K562 (cell line): ENCODE measurements around the gene TEX14. TPM values are rescaled to one million over a fixed set of nuclear protein-coding genes. Genes with fewer than 3 reads are reported as not detected.

Experiments used
- ATAC-seq: fragments of 200-7000 bp; cut with Tn5 transposase; 3 replicates; pipeline ENCODE4 v1.9.1; 2020; ENCODE audit warnings: moderate library complexity
- BruUV-seq: library from RNA; stranded (reverse); fragments of 400-500 nt; replicated peaks from 2 replicates; lab custom pipeline; 2021; lab: Mats Ljungman, UMichigan
- CTCF ChIA-PET: fragments of 300-600 bp; formaldehyde crosslinking; extraction: SDS; loops from one replicate; lab custom pipeline; 2021; ENCODE audit warnings: low intra/inter-chr PET ratio; lab: Yijun Ruan, JAX
- POLR2A ChIA-PET: fragments of 300-600, 350-650 bp; sonication (Branson Sonifier 250); formaldehyde crosslinking; extraction: SDS; loops from one replicate; lab custom pipeline; 2021; ENCODE audit warnings: antibody characterized with exemption, inconsistent platforms; lab: Yijun Ruan, JAX
- DNase-seq, 4 experiments: peaks; one replicate each; pipeline versions ENCODE4 v3.0.0 to v3.0.0-alpha.2; 2011 to 2018; ENCODE audit warnings: low spot score in 3 of 4, mixed read lengths in 3 of 4; ENCODE audit errors: extremely low read depth in 1 of 4
- FAIRE-seq: peaks from 2 replicates; lab custom pipeline; 2011; peaks lifted over from hg19 to GRCh38; lab: Jason Lieb, UNC
- H2AFZ ChIP-seq: 2 replicates; pipeline ENCODE4 v1.6.0; 2011; ENCODE audit warnings: low read depth, low read length, control low read depth, inconsistent platforms
- H3K27ac ChIP-seq: fragments of 200-600 bp; 3 replicates; pipeline ENCODE4 v1.8.0; 2011; ENCODE audit warnings: low read depth, mild to moderate bottlenecking, control low read depth, inconsistent platforms, low read length, moderate library complexity, mixed read lengths; ENCODE audit errors: extremely low read depth
- H3K27me3 ChIP-seq, 2 experiments: fragments of 300-600 bp in 1 of 2; 2 replicates in 1 of 2; 3 replicates in 1 of 2; pipeline versions ENCODE4 v1.6.0 to v1.8.0; 2011; ENCODE audit warnings: inconsistent platforms in 2 of 2, low read length in 2 of 2, mild to moderate bottlenecking in 1 of 2, mixed read lengths in 1 of 2, moderate library complexity in 1 of 2; ENCODE audit not compliant: control insufficient read depth in 2 of 2, insufficient read depth in 2 of 2
- H3K36me3 ChIP-seq: fragments of 300-600 bp; 3 replicates; pipeline ENCODE4 v1.8.0; 2011; ENCODE audit warnings: mild to moderate bottlenecking, low read length, inconsistent platforms; ENCODE audit not compliant: control insufficient read depth, insufficient read depth
- H3K4me1 ChIP-seq, 2 experiments: fragments of 200-600 bp in 1 of 2; replicated peaks in 1 of 2; 2 replicates in 1 of 2; 3 replicates in 1 of 2; pipeline versions ENCODE4 v1.5.1 to v1.8.0; 2011; ENCODE audit warnings: inconsistent platforms in 2 of 2, low read length in 2 of 2, mild to moderate bottlenecking in 1 of 2, mixed read lengths in 1 of 2, moderate library complexity in 1 of 2; ENCODE audit not compliant: control insufficient read depth in 2 of 2, insufficient read depth in 2 of 2
- H3K4me2 ChIP-seq: 2 replicates; pipeline ENCODE4 v1.6.1; 2011; ENCODE audit warnings: low read length, control low read depth, inconsistent platforms, mixed read lengths; ENCODE audit not compliant: insufficient read depth
- H3K4me3 ChIP-seq: fragments of 200-600 bp; sonication (generic), shearing (Covaris generic); 2 replicates; pipeline ENCODE4 v1.5.1; 2016; ENCODE audit warnings: control low read depth, inconsistent platforms
- H3K79me2 ChIP-seq: fragments of 200-600 bp; 3 replicates; pipeline ENCODE4 v1.8.0; 2011; ENCODE audit warnings: low read length, inconsistent platforms; ENCODE audit not compliant: control insufficient read depth, insufficient read depth
- H3K9ac ChIP-seq, 2 experiments: 2 replicates each; pipeline versions ENCODE4 v1.6.0 to v1.6.1; 2011; ENCODE audit warnings: low read depth in 2 of 2, low read length in 2 of 2, control low read depth in 1 of 2, inconsistent platforms in 1 of 2, mild to moderate bottlenecking in 1 of 2, mixed read lengths in 1 of 2; ENCODE audit not compliant: insufficient read depth in 1 of 2
- H3K9me1 ChIP-seq: one replicate; pipeline ENCODE4 v1.6.0; 2011; ENCODE audit warnings: inconsistent platforms, mild to moderate bottlenecking, low read length, moderate library complexity; ENCODE audit not compliant: control insufficient read depth, insufficient read depth
- H3K9me3 ChIP-seq: replicated peaks from 2 replicates; pipeline ENCODE4 v1.5.1; 2011; ENCODE audit warnings: low read depth, low read length, inconsistent platforms; ENCODE audit not compliant: control insufficient read depth, insufficient read depth
- H4K20me1 ChIP-seq: replicated peaks from 2 replicates; pipeline ENCODE4 v1.6.1; 2011; ENCODE audit warnings: low read length, inconsistent platforms, mixed read lengths; ENCODE audit not compliant: control insufficient read depth, insufficient read depth
- CAMTA2 ChIP-seq: fragments of 250-450 bp; sonication (Bioruptor Pico); conservative IDR thresholded peaks from 2 replicates; pipeline ENCODE4 v1.5.1; 2022
- ELK1 ChIP-seq: sonication (generic); formaldehyde crosslinking; IDR thresholded peaks from 2 replicates; pipeline ENCODE4 v1.8.1; 2022; ENCODE audit warnings: missing genetic modification reagents
- PML ChIP-seq: IDR thresholded peaks from 2 replicates; pipeline ENCODE4 v1.6.1; 2012; ENCODE audit warnings: low read length, inconsistent platforms
- PTBP1 ChIP-seq: fragments of 200-400 bp; formaldehyde crosslinking; IDR thresholded peaks from 2 replicates; pipeline ENCODE4 v1.6.1; 2017; ENCODE audit warnings: low read depth, low read length
- THRB ChIP-seq: fragments of 450-650 bp; formaldehyde crosslinking; conservative IDR thresholded peaks from 2 replicates; pipeline ENCODE4 v1.4.0; 2022; ENCODE audit warnings: mild to moderate bottlenecking, missing genetic modification characterization
- ZBTB11 ChIP-seq, 3 experiments: fragments of 200-800 bp in 1 of 3; fragments of 250-450 bp in 1 of 3; fragments of 450-650 bp in 1 of 3; sonication (Bioruptor Pico) in 1 of 3; sonication (Bioruptor generic) in 1 of 3; formaldehyde crosslinking in 1 of 3; IDR thresholded peaks; 2 replicates each; pipeline versions ENCODE4 v1.6.1 to v1.8.0; 2016 to 2022; ENCODE audit warnings: mild to moderate bottlenecking in 2 of 3, missing genetic modification characterization in 2 of 3, missing compliant biosample characterization in 1 of 3, moderate library complexity in 1 of 3
- ZBTB7A ChIP-seq: IDR thresholded peaks from 2 replicates; pipeline ENCODE4 v1.6.1; 2011; ENCODE audit warnings: low read depth, mild to moderate bottlenecking, low read length, moderate library complexity, borderline replicate concordance; ENCODE audit not compliant: control insufficient read depth
- ZNF316 ChIP-seq: fragments of 450-650 bp; IDR thresholded peaks from 2 replicates; pipeline ENCODE4 v1.6.1; 2016
- ZNF696 ChIP-seq: fragments of 250-450 bp; sonication (Bioruptor Pico); conservative IDR thresholded peaks from 2 replicates; pipeline ENCODE4 v1.4.0; 2020; ENCODE audit warnings: mild to moderate bottlenecking, moderate library complexity
- ZNF75A ChIP-seq: fragments of 450-650 bp; formaldehyde crosslinking; IDR thresholded peaks from 2 replicates; pipeline ENCODE4 v1.4.0; 2020; ENCODE audit warnings: mild to moderate bottlenecking
- WGBS: fragments of 100-300 bp; shearing (Covaris generic); methylation state at CpG from one replicate; pipeline ENCODE4 v1.1.6; 2016; ENCODE audit warnings: low coverage, mixed read lengths; ENCODE audit not compliant: insufficient coverage; ENCODE audit errors: missing lambda C conversion rate; 5-methylcytosine and 5-hydroxymethylcytosine counted together
- in situ Hi-C: fragments of 300-500 bp; cut with MboI; formaldehyde crosslinking; loops from 4 replicates; pipeline ENCODE4 v1.15.0; 2018; ENCODE audit warnings: inconsistent platforms, mixed read lengths
- intact Hi-C: fragments of 100-400 bp; cut with micrococcal nuclease; formaldehyde crosslinking; loops from 2 replicates; pipeline ENCODE4 v1.14.2; 2022
- polyA plus RNA-seq, 8 experiments: library from polyadenylated mRNA; depleted of rRNA in 4 of 8; stranded (reverse) in 5 of 8; unstranded in 3 of 8; fragments of >200 nt; fragmentation: Nextera tagmentation in 2 of 8; fragmentation: Illumina TruSeq in 1 of 8; extraction: Ambion mirVana in 2 of 8; extraction: Trizol in 1 of 8; gene quantifications; 2 replicates each; pipeline versions ENCODE4 v1.2.1 to v1.2.3, GENCODE V29; 2011 to 2014; ENCODE audit warnings: inconsistent platforms in 1 of 8, missing spikeins in 1 of 8
- total RNA-seq, 7 experiments: library from RNA; depleted of rRNA in 6 of 7; stranded (reverse); fragments of >200 nt in 6 of 7; fragmentation: Illumina TruSeq in 2 of 7; extraction: Trizol in 2 of 7; gene quantifications; 2 replicates each; pipeline versions ENCODE4 v1.2.1 to v1.2.3, GENCODE V29; 2011 to 2021; ENCODE audit warnings: low replicate concordance in 1 of 7

Gene TEX14
- total and polyA plus RNA-seq, 9 of the 15 experiments (the other 6 are each of a cell fraction or from before 2014, with no cell fraction given): 0.05 to 0.12 (median 0.09) TPM; not detected in 1

GRCh38 chr17:58564243-58564642 is 127.6 kb downstream of the TEX14 start:
- no peak overlapping the region for H2AFZ ChIP-seq
- H3K4me3 ChIP-seq: no peak overlapping the region
- no peaks in the 10 kb centered on the region for H3K79me2 ChIP-seq
- H3K9me3 ChIP-seq: no peaks in the 10 kb centered on the region
- TF ChIP-seq ZNF696 (CRISPR knock-in tag) (no peak), ELK1 (CRISPR knock-in tag) (no peak), THRB (no peak), ZNF316 (0 out of 2 replicates have a peak, but pooled peaks have one; percentile 23), CAMTA2 (CRISPR knock-in tag) (no peak), ZBTB7A (no peak), ZBTB11 (CRISPR knock-in tag; IDR thresholded peaks at IDR 0.05) (0 out of 6 replicates have a peak, but pooled peaks of 1 of the 3 experiments have one; percentile 51), ZNF75A (CRISPR knock-in tag) (no peak), PML (no peak), PTBP1 (no peak)
- H3K4me1 ChIP-seq: no peaks in the 10 kb centered on the region
- ChIA-PET CTCF (no interaction called here), POLR2A (no interaction called here)
- H3K36me3 ChIP-seq: no peaks in the 10 kb centered on the region
- H3K27ac ChIP-seq: no peak overlapping the region
- H3K27me3 ChIP-seq: peaks cover 2 to 6% of the 10 kb centered on the region in 2 experiments; a peak in 3 of 5 replicates
- no peaks in the 10 kb centered on the region for H4K20me1 ChIP-seq
- H3K9me1 ChIP-seq: no peaks in the 10 kb centered on the region
- H3K4me2 ChIP-seq: no peak overlapping the region
- no peak overlapping the region for H3K9ac ChIP-seq
- no TSS peak for BruUV-seq
- FAIRE-seq: no peak
- in situ Hi-C loops: no loop called here
- intact Hi-C loops: no loop called here
- WGBS: 0% methylated on average over 2 of the region's 2 CpGs
- no peak for ATAC-seq
- DNase-seq: no peak
